ENCODE measurements around the gene SKAP1. TPM values are rescaled to one million over a fixed set of nuclear protein-coding genes. Genes with fewer than 3 reads are reported as not detected.

The SKAP1 gene
- total RNA-seq, 1 donor from 2014 or later: under 0.01 TPM

GRCh38 chr17:48176471-48176855 is 253.6 kb downstream of the SKAP1 start:
- DNase-seq (ENCODE audit: low read depth in 2 of 2): no peak

- no peak for DNase-seq (ENCODE audit: low read depth in 2 of 2)
Observed at GRCh38 chr17:48175692-48176470, 254.1 kb downstream of the SKAP1 start.

GRCh38 chr17:48174833-48175523 is 255.0 kb downstream of the SKAP1 start:
- no peak for DNase-seq (ENCODE audit: low read depth in 2 of 2)

- no peak for DNase-seq (ENCODE audit: low read depth in 2 of 2)
Observed at GRCh38 chr17:48173191-48173984, 256.6 kb downstream of the SKAP1 start.

- no peak for DNase-seq (ENCODE audit: low read depth in 2 of 2)
Observed at GRCh38 chr17:48169926-48170325, 260.1 kb downstream of the SKAP1 start.

- no peak for DNase-seq (ENCODE audit: low read depth in 2 of 2)
Observed at GRCh38 chr17:48163809-48164208, 266.2 kb downstream of the SKAP1 start.

- DNase-seq (ENCODE audit: low read depth in 2 of 2): no peak
Observed at GRCh38 chr17:48162946-48163506, 267.0 kb downstream of the SKAP1 start.

- no peak for DNase-seq (ENCODE audit: low read depth in 2 of 2)
Observed at GRCh38 chr17:48162306-48162934, 267.6 kb downstream of the SKAP1 start.

GRCh38 chr17:48161127-48161905 is 268.7 kb downstream of the SKAP1 start:
- no peak for DNase-seq (ENCODE audit: low read depth in 2 of 2)

GRCh38 chr17:48160177-48161081 is 269.6 kb downstream of the SKAP1 start:
- DNase-seq (ENCODE audit: low read depth in 2 of 2): no peak

GRCh38 chr17:48159232-48159631 is 270.8 kb downstream of the SKAP1 start:
- no peak for DNase-seq (ENCODE audit: low read depth in 2 of 2)

GRCh38 chr17:48155889-48156611 is 274.0 kb downstream of the SKAP1 start:
- no peak for DNase-seq (ENCODE audit: low read depth in 2 of 2)

- DNase-seq (ENCODE audit: low read depth in 2 of 2): peak; percentile 46 to 60
Observed at GRCh38 chr17:48153691-48154358, 276.2 kb downstream of the SKAP1 start.

GRCh38 chr17:48152289-48152688 is 277.7 kb downstream of the SKAP1 start:
- DNase-seq (ENCODE audit: low read depth in 2 of 2): no peak

GRCh38 chr17:48151220-48151619 is 278.8 kb downstream of the SKAP1 start:
- no peak for DNase-seq (ENCODE audit: low read depth in 2 of 2)

GRCh38 chr17:48150597-48151001 is 279.4 kb downstream of the SKAP1 start:
- DNase-seq (ENCODE audit: low read depth in 2 of 2): no peak

GRCh38 chr17:48149787-48150463 is 280.1 kb downstream of the SKAP1 start:
- no peak for DNase-seq (ENCODE audit: low read depth in 2 of 2)

Data from dermis microvascular lymphatic vessel endothelial cell (primary cell).